HEK293T (cell line): ENCODE data around the gene CACNG5.

Experiments used
- BHLHE40 ChIP-seq: fragments of 450-650 bp; IDR thresholded peaks from 2 replicates; pipeline ENCODE4 v1.6.1; 2016; ENCODE audit warnings: mild to moderate bottlenecking, moderate library complexity, borderline replicate concordance
- CTBP1 ChIP-seq: fragments of 450-650 bp; IDR thresholded peaks from 2 replicates; pipeline ENCODE4 v1.6.1; 2016; ENCODE audit warnings: borderline replicate concordance
- ELF4 ChIP-seq: fragments of 450-650 bp; IDR thresholded peaks from 2 replicates; pipeline ENCODE4 v1.6.1; 2017; ENCODE audit warnings: antibody characterized with exemption
- L3MBTL2 ChIP-seq: fragments of 450-650 bp; conservative IDR thresholded peaks from 2 replicates; pipeline ENCODE4 v1.6.1; 2016; ENCODE audit warnings: mild to moderate bottlenecking
- SUZ12 ChIP-seq: fragments of 450-650 bp; IDR thresholded peaks from 2 replicates; pipeline ENCODE4 v1.6.1; 2016; ENCODE audit warnings: mild to moderate bottlenecking
- TARDBP ChIP-seq: fragments of 450-650 bp; IDR thresholded peaks from 2 replicates; pipeline ENCODE4 v1.6.1; 2016
- ZNF384 ChIP-seq: fragments of 450-650 bp; IDR thresholded peaks from 2 replicates; pipeline ENCODE4 v1.6.1; 2016
- TF ChIP-seq, protein P1 (sequence below): fragments of 450-650 bp; IDR thresholded peaks from 2 replicates; pipeline ENCODE4 v1.6.1; 2016

DNA sequence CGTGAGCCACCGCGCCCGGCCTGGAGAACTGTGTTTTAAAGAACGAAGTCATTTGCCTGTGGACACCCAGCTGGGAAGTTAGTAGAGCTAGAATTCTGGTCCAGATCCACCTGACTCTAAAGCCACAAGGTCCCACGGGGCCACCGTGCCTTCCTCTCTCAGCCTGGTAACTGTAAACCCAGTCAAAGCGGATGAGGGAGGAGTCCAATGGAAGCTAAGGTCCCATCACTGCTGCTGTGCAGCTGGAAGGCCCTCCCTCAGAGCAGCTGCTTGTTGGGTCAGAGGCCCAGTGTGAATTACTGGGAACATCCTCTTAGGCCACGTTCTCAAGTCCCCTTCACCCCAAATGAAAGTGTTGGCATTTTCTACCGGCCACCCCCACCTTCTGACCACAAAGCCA is 48.8 kb upstream of the CACNG5 start:
- no peak for TF ChIP-seq TARDBP
- TF ChIP-seq ELF4: no peak
- TF ChIP-seq, protein P1, sequence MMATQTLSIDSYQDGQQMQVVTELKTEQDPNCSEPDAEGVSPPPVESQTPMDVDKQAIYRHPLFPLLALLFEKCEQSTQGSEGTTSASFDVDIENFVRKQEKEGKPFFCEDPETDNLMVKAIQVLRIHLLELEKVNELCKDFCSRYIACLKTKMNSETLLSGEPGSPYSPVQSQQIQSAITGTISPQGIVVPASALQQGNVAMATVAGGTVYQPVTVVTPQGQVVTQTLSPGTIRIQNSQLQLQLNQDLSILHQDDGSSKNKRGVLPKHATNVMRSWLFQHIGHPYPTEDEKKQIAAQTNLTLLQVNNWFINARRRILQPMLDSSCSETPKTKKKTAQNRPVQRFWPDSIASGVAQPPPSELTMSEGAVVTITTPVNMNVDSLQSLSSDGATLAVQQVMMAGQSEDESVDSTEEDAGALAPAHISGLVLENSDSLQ: no peak
- no peak for TF ChIP-seq CTBP1
- TF ChIP-seq SUZ12: no peak
- no peak for TF ChIP-seq ZNF384
- TF ChIP-seq BHLHE40: no peak
- TF ChIP-seq L3MBTL2: no peak
